CD4-positive, alpha-beta T cell (primary cell): ENCODE data around the gene PTHLH. TPM values are rescaled to one million over a fixed set of nuclear protein-coding genes. Genes with fewer than 3 reads are reported as not detected.

Experiments
- ATAC-seq: fragments of 200-7000 bp; cut with Tn5 transposase; one replicate; pipeline ENCODE4 v1.10.0; 2022; ENCODE audit warnings: mild to moderate bottlenecking; ENCODE audit not compliant: poor library complexity
- CTCF ChIA-PET: fragments of 350-600 bp; sonication (Branson Sonifier 250); formaldehyde crosslinking; loops from one replicate; lab custom pipeline; 2021; ENCODE audit warnings: antibody characterized with exemption, inconsistent platforms; lab: Charles Lee
- POLR2A ChIA-PET: fragments of 350-600 bp; sonication (Branson Sonifier 250); formaldehyde crosslinking; loops from one replicate; lab custom pipeline; 2021; ENCODE audit warnings: antibody characterized with exemption, inconsistent platforms; lab: Charles Lee
- DNase-seq, 14 experiments: peaks; one replicate each; pipeline ENCODE4 v3.0.0-alpha.2; 2013 to 2020; ENCODE audit warnings: mixed read lengths in 2 of 14
- H3K27ac ChIP-seq, 2 donors: one replicate each; pipeline versions ENCODE4 v1.5.1 to v1.7.0; 2013; ENCODE audit warnings: low read length in 2 of 2, low read depth in 1 of 2, mild to moderate bottlenecking in 1 of 2
- H3K27me3 ChIP-seq, 2 experiments: 1 replicate in 1 of 2; 2 replicates in 1 of 2; pipeline versions ENCODE4 v1.6.1 to v1.7.0; 2013; ENCODE audit warnings: low read length in 2 of 2, control low read depth in 1 of 2, mild to moderate bottlenecking in 1 of 2, moderate library complexity in 1 of 2; ENCODE audit not compliant: insufficient read depth in 2 of 2, control insufficient read depth in 1 of 2
- H3K36me3 ChIP-seq: one replicate; pipeline ENCODE4 v1.6.1; 2013; ENCODE audit warnings: low read length, control low read depth; ENCODE audit not compliant: insufficient read depth
- H3K4me1 ChIP-seq: one replicate; pipeline ENCODE4 v1.6.1; 2013; ENCODE audit warnings: low read length, control low read depth; ENCODE audit not compliant: insufficient read depth
- H3K4me3 ChIP-seq: one replicate; pipeline ENCODE4 v1.5.1; 2013; ENCODE audit warnings: mild to moderate bottlenecking, low read length, moderate library complexity
- H3K9me3 ChIP-seq, 2 experiments: 1 replicate in 1 of 2; 2 replicates in 1 of 2; pipeline versions ENCODE4 v1.6.1 to v1.7.0; 2013; ENCODE audit warnings: low read length in 2 of 2, mild to moderate bottlenecking in 2 of 2, control low read depth in 1 of 2, moderate library complexity in 1 of 2; ENCODE audit not compliant: control insufficient read depth in 1 of 2, insufficient read depth in 1 of 2
- H3K27ac Mint-ChIP-seq: one replicate; pipeline ENCODE4 v1.8.0; 2020; ENCODE audit warnings: mixed read lengths
- H3K27me3 Mint-ChIP-seq: one replicate; pipeline ENCODE4 v1.8.0; 2021; ENCODE audit warnings: mixed read lengths
- H3K36me3 Mint-ChIP-seq: one replicate; pipeline ENCODE4 v1.8.0; 2021; ENCODE audit warnings: low read depth, mixed read lengths
- H3K4me1 Mint-ChIP-seq: one replicate; pipeline ENCODE4 v1.8.0; 2021; ENCODE audit warnings: low read depth, mixed read lengths
- H3K4me3 Mint-ChIP-seq: one replicate; pipeline ENCODE4 v1.8.0; 2020; ENCODE audit warnings: mild to moderate bottlenecking, mixed read lengths
- H3K9me3 Mint-ChIP-seq: one replicate; pipeline ENCODE4 v1.8.0; 2020; ENCODE audit warnings: mixed read lengths
- intact Hi-C, 2 experiments: fragments of 100-400 bp; cut with DNase I in 1 of 2; cut with micrococcal nuclease in 1 of 2; formaldehyde crosslinking; loops; one replicate each; pipeline versions ENCODE4 v1.15.1 to v1.9.0; 2023 to 2025; cut with DNase I, micrococcal nuclease
- total RNA-seq, 174 experiments: library from RNA in 2 of 174; stranded (reverse) in 2 of 174; gene quantifications; one replicate each; pipeline ENCODE4 v1.2.3 and lab custom pipeline; 2021 to 2026
- TF ChIP-seq, protein P1 (sequence below): fragments of 200-600 bp; IDR thresholded peaks from one replicate; pipeline ENCODE4 v1.8.0; 2022; ENCODE audit warnings: antibody characterized with exemption, mild to moderate bottlenecking

The PTHLH gene
- total RNA-seq, 2 experiments from 2014 or later, result not detected

DNA sequence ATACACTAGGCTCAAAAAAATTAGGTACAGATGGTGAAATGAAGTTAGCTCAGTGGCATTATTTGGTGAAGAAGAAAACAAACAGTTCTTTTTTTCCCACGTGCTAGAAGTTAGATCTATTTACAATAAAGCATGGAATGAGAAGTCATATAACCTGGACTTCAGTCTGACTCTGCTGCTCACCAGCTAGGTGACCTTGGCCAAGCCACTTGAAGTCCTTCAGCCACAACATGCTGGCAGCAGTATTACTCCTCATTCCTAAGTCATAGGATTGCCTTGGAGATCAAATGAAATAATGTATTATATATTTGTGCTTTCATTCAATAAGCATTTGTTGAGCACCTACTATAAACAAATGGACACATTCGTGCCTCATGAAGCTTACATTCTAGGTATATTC is 45.2 kb downstream of the PTHLH start:
- H3K36me3 Mint-ChIP-seq, result no peaks in the 10 kb centered on the region
- DNase-seq (no peak), ATAC-seq (no peak)
- no peaks in the 10 kb centered on the region for H3K9me3 Mint-ChIP-seq
- Histone ChIP-seq H3K27me3 (peaks cover 0 to 3% of the 10 kb centered on the region in 2 experiments), H3K27ac (no peak overlapping the region), H3K4me3 (no peak overlapping the region), H3K36me3 (no peaks in the 10 kb centered on the region), H3K4me1 (no peaks in the 10 kb centered on the region), H3K9me3 (no peaks in the 10 kb centered on the region)
- CTCF ChIA-PET, result no interaction called here
- no peak overlapping the region for H3K4me3 Mint-ChIP-seq
- no peak overlapping the region for H3K27ac Mint-ChIP-seq
- intact Hi-C loops, result no loop called here
- H3K4me1 Mint-ChIP-seq, result no peaks in the 10 kb centered on the region
- peaks cover 11% of the 10 kb centered on the region for H3K27me3 Mint-ChIP-seq
- TF ChIP-seq, protein P1, sequence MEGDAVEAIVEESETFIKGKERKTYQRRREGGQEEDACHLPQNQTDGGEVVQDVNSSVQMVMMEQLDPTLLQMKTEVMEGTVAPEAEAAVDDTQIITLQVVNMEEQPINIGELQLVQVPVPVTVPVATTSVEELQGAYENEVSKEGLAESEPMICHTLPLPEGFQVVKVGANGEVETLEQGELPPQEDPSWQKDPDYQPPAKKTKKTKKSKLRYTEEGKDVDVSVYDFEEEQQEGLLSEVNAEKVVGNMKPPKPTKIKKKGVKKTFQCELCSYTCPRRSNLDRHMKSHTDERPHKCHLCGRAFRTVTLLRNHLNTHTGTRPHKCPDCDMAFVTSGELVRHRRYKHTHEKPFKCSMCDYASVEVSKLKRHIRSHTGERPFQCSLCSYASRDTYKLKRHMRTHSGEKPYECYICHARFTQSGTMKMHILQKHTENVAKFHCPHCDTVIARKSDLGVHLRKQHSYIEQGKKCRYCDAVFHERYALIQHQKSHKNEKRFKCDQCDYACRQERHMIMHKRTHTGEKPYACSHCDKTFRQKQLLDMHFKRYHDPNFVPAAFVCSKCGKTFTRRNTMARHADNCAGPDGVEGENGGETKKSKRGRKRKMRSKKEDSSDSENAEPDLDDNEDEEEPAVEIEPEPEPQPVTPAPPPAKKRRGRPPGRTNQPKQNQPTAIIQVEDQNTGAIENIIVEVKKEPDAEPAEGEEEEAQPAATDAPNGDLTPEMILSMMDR, result no peak
- POLR2A ChIA-PET, result no interaction called here

DNA sequence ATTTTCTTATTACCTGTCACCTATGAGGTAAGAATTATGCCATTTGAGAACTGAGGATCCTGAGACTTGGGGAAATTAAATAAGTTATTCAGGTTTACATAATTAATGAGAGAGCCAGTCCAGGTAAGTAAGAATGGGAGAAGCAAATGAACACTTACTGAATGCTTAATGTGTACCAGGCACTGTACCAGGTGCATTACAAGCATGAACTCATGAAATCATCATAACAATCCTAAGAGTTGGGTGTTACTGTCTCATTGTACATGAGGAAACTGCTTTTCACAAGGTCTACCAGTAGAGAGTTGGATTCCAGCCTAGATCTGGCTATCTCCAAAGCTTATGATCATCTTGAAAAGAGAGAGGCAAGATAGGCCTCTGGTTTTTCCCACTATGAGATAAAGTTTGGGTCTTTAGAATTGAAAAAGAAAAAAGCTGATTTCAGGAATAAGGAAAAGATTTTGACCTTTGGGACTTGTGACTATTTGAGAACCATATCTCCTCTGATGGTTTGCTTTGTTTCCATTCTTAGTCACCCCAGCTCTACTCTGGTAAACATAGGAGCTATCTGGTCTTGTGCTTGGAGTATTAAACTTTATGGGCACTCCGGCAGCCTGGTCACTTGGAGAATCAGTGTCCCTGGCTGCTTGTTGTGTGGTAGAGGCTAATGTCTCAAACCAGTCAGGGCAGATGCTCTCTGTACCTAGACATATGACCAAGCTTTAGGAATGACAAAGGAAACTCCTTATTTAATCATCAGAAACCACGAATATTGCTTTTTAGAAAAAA is 48.0 kb downstream of the PTHLH start:
- Histone ChIP-seq H3K4me3 (no peak overlapping the region), H3K4me1 (no peaks in the 10 kb centered on the region), H3K36me3 (no peaks in the 10 kb centered on the region), H3K27ac (no peak overlapping the region), H3K9me3 (no peaks in the 10 kb centered on the region), H3K27me3 (peaks cover 0 to 3% of the 10 kb centered on the region in 2 experiments)
- Mint-ChIP-seq H3K27me3 (peaks cover 3% of the 10 kb centered on the region), H3K4me3 (no peak overlapping the region), H3K9me3 (no peaks in the 10 kb centered on the region), H3K36me3 (no peaks in the 10 kb centered on the region), H3K27ac (no peak overlapping the region), H3K4me1 (no peaks in the 10 kb centered on the region)
- POLR2A ChIA-PET, result no interaction called here
- TF ChIP-seq, protein P1, result no peak
- intact Hi-C loops, result no loop called here
- CTCF ChIA-PET, result no interaction called here
- DNase-seq (no peak), ATAC-seq (no peak)

DNA sequence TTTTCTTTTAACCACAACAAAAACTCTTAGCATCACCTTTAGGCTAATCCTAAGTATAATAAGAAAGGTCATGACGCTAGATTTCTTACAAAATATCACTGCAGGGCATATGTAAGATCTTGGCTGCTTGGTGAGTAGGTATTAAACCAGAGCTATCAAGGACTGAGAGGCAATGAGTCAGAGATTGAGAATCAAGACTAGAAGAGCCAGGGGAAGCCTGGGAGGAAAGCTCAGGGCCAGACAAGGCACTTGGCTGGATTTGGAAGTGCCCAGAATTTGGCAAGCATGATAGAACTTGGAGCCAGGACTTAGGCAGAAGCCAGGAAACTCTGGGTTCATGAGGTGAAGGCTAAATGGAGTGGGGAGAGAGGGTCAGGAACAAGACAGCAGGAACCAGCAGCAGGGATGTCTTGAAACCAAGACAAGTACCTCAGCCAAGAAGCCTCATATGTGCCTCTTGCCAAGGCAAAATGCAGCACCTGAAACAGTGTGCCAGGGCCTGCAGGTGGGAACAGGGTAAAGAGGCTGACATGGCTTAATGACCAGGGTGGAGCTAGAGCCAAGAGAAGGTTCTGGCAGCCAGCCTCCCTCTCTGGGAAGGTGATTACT is 49.9 kb downstream of the PTHLH start:
- no peaks in the 10 kb centered on the region for H3K36me3 ChIP-seq
- no peak for DNase-seq
- no peak overlapping the region for H3K27ac Mint-ChIP-seq

More for the DNA sequence above, 49.9 kb downstream of the PTHLH start:
- no peak for ATAC-seq
- H3K9me3 Mint-ChIP-seq, result no peaks in the 10 kb centered on the region
- intact Hi-C loops, result no loop called here
- no peaks in the 10 kb centered on the region for H3K4me1 ChIP-seq
- H3K27me3 ChIP-seq, result no peaks in the 10 kb centered on the region
- no peak overlapping the region for H3K27ac ChIP-seq
- TF ChIP-seq, protein P1, result no peak
- no peaks in the 10 kb centered on the region for H3K9me3 ChIP-seq
- ChIA-PET POLR2A (no interaction called here), CTCF (no interaction called here)
- no peak overlapping the region for H3K4me3 ChIP-seq
- no peaks in the 10 kb centered on the region for H3K4me1 Mint-ChIP-seq
- H3K4me3 Mint-ChIP-seq, result no peak overlapping the region
- no peaks in the 10 kb centered on the region for H3K36me3 Mint-ChIP-seq
- H3K27me3 Mint-ChIP-seq, result no peaks in the 10 kb centered on the region
